Measurements from ENCODE around the gene WTAP. TPM values are rescaled to one million over a fixed set of nuclear protein-coding genes. Genes with fewer than 3 reads are reported as not detected.

WTAP gene
- total RNA-seq = 177 TPM
- 100 to 1,000 TPM; 145 to 155 (median 150) TPM for polyA plus RNA-seq

- H3K4me1 Mint-ChIP-seq = peaks cover 35 to 74% (median 51%) of the 10 kb centered on the region in 4 donors
- H3K27me3 Mint-ChIP-seq = peaks cover 9% of the 10 kb centered on the region
- peak within 1 kb of the TSS; percentile 96 to 99 (median 98) for H3K4me3 Mint-ChIP-seq
- Histone ChIP-seq H3K36me3 (ENCODE audit: control insufficient read depth, insufficient read depth, low read length) (no peaks in the 10 kb centered on the region), H3K4me1 (ENCODE audit: control insufficient read depth, insufficient read depth, low read length, poor library complexity, severe bottlenecking) (peaks cover 54% of the 10 kb centered on the region), H3K27ac (ENCODE audit: insufficient read depth, low read length, poor library complexity, severe bottlenecking) (peak within 1 kb of the TSS; percentile 98), H3K27me3 (ENCODE audit: control insufficient read depth, insufficient read depth, low read length) (no peaks in the 10 kb centered on the region), H3K4me3 (ENCODE audit: low read depth, low read length) (peak within 1 kb of the TSS; percentile 99), H3K9me3 (ENCODE audit: control insufficient read depth in 2 of 2, low read length in 2 of 2) (no peaks in the 10 kb centered on the region)
- H3K36me3 Mint-ChIP-seq = peaks cover 16% of the 10 kb centered on the region
- peak within 1 kb of the TSS; percentile 99 to 100 (median 99) for H3K27ac Mint-ChIP-seq
- ATAC-seq (ENCODE audit: low read depth in 2 of 2) (peak; percentile 86 to 90), DNase-seq (peak; percentile 95 to 99 (median 97))
- peaks cover 0 to 9% (median 0%) of the 10 kb centered on the region in 7 donors for H3K9me3 Mint-ChIP-seq
Observed at GRCh38 chr6:159726918-159727716, at the start of gene WTAP. TSS of gene WTAP (plus strand) at chr6:159727506. CDS start at chr6:159736266, 8,760 bp downstream.

DNA sequence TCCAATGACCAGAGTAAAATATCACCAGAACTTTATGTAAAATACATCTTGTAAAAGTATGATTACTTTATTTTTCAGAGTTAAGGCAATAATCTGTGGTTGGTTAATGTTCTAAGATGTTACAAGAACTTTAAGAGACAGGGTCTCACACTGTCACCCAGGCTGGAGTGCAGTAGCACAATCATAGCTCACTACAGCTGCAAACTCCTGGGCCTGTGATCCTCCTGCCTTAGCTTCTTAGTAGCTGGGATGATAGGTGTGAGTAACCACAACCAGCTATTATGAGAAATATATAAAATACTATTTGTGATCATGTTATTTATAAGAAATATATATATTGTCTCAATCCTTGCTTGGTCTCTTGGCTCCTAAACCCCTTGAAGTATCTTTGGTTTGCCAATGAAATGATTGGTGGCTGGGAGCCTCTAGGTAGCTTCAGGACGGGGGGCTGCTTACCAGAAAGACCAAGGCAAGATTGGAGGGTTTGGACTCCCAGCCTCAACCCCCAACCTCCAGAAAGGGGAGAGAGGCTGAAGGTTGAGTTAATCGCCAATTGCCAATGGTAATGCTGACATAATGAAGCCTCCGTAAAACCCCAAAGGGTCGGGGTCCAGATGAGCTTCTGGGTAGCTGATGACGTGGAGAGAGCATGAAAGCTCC lies 49.7 kb upstream of the WTAP start:
- Histone ChIP-seq H3K4me3 (ENCODE audit: low read depth, low read length) (no peak overlapping the region), H3K27me3 (ENCODE audit: control insufficient read depth, insufficient read depth, low read length) (no peaks in the 10 kb centered on the region), H3K27ac (ENCODE audit: insufficient read depth, low read length, poor library complexity, severe bottlenecking) (no peak overlapping the region), H3K4me1 (ENCODE audit: control insufficient read depth, insufficient read depth, low read length, poor library complexity, severe bottlenecking) (no peaks in the 10 kb centered on the region), H3K9me3 (ENCODE audit: control insufficient read depth in 2 of 2, low read length in 2 of 2) (no peaks in the 10 kb centered on the region), H3K36me3 (ENCODE audit: control insufficient read depth, insufficient read depth, low read length) (peaks cover 37% of the 10 kb centered on the region)
- Mint-ChIP-seq H3K4me3 (no peak overlapping the region), H3K4me1 (peaks cover 3 to 25% (median 16%) of the 10 kb centered on the region in 4 donors), H3K27me3 (no peaks in the 10 kb centered on the region), H3K27ac (no peak overlapping the region), H3K9me3 (peaks cover 0 to 3% (median 0%) of the 10 kb centered on the region in 7 donors), H3K36me3 (peaks cover 43% of the 10 kb centered on the region)
- DNase-seq (no peak), ATAC-seq (ENCODE audit: low read depth in 2 of 2) (no peak)

GRCh38 chr6:159678574-159678973 lies 48.7 kb upstream of the WTAP start:
- no peak overlapping the region for H3K27ac Mint-ChIP-seq
- no peak for ATAC-seq (ENCODE audit: low read depth in 2 of 2)
- H3K27ac ChIP-seq (ENCODE audit: insufficient read depth, low read length, poor library complexity, severe bottlenecking) = peak overlapping the region; percentile 10

GRCh38 chr6:159679091-159680077 lies 47.9 kb upstream of the WTAP start:
- no peak for ATAC-seq (ENCODE audit: low read depth in 2 of 2)

More at GRCh38 chr6:159678574-159678973, 48.7 kb upstream of the WTAP start:
- no peak overlapping the region for H3K4me3 Mint-ChIP-seq
- peaks cover 0 to 3% (median 0%) of the 10 kb centered on the region in 7 donors for H3K9me3 Mint-ChIP-seq
- Histone ChIP-seq H3K4me3 (ENCODE audit: low read depth, low read length) (no peak overlapping the region), H3K27me3 (ENCODE audit: control insufficient read depth, insufficient read depth, low read length) (no peaks in the 10 kb centered on the region), H3K9me3 (ENCODE audit: control insufficient read depth in 2 of 2, low read length in 2 of 2) (no peaks in the 10 kb centered on the region), H3K4me1 (ENCODE audit: control insufficient read depth, insufficient read depth, low read length, poor library complexity, severe bottlenecking) (no peaks in the 10 kb centered on the region), H3K36me3 (ENCODE audit: control insufficient read depth, insufficient read depth, low read length) (peaks cover 43% of the 10 kb centered on the region)
- no peak for DNase-seq
- no peaks in the 10 kb centered on the region for H3K27me3 Mint-ChIP-seq
- H3K36me3 Mint-ChIP-seq = peaks cover 36% of the 10 kb centered on the region
- H3K4me1 Mint-ChIP-seq = peaks cover 3 to 25% (median 16%) of the 10 kb centered on the region in 4 donors

GRCh38 chr6:159680104-159680503 lies 47.2 kb upstream of the WTAP start:
- no peak overlapping the region for H3K4me3 ChIP-seq (ENCODE audit: low read depth, low read length)
- Mint-ChIP-seq H3K36me3 (peaks cover 37% of the 10 kb centered on the region), H3K9me3 (peaks cover 0 to 3% (median 0%) of the 10 kb centered on the region in 7 donors), H3K27ac (peak overlapping the region; percentile 21 to 35 (median 29)), H3K27me3 (no peaks in the 10 kb centered on the region), H3K4me1 (peaks cover 8 to 29% (median 14%) of the 10 kb centered on the region in 4 donors), H3K4me3 (no peak overlapping the region)
- no peaks in the 10 kb centered on the region for H3K27me3 ChIP-seq (ENCODE audit: control insufficient read depth, insufficient read depth, low read length)
- peaks cover 57% of the 10 kb centered on the region for H3K36me3 ChIP-seq (ENCODE audit: control insufficient read depth, insufficient read depth, low read length)
- DNase-seq (no peak), ATAC-seq (ENCODE audit: low read depth in 2 of 2) (no peak)
- H3K27ac ChIP-seq (ENCODE audit: insufficient read depth, low read length, poor library complexity, severe bottlenecking) = no peak overlapping the region
- no peaks in the 10 kb centered on the region for H3K9me3 ChIP-seq (ENCODE audit: control insufficient read depth in 2 of 2, low read length in 2 of 2)
- H3K4me1 ChIP-seq (ENCODE audit: control insufficient read depth, insufficient read depth, low read length, poor library complexity, severe bottlenecking) = no peaks in the 10 kb centered on the region

More at GRCh38 chr6:159679091-159680077, 47.9 kb upstream of the WTAP start:
- no peak overlapping the region for H3K4me3 Mint-ChIP-seq
- H3K36me3 ChIP-seq (ENCODE audit: control insufficient read depth, insufficient read depth, low read length) = peaks cover 50% of the 10 kb centered on the region
- H3K27me3 ChIP-seq (ENCODE audit: control insufficient read depth, insufficient read depth, low read length) = no peaks in the 10 kb centered on the region
- no peak overlapping the region for H3K27ac ChIP-seq (ENCODE audit: insufficient read depth, low read length, poor library complexity, severe bottlenecking)
- no peaks in the 10 kb centered on the region for H3K27me3 Mint-ChIP-seq
- H3K27ac Mint-ChIP-seq = peak overlapping the region; percentile 21 to 35 (median 29)
- H3K9me3 ChIP-seq (ENCODE audit: control insufficient read depth in 2 of 2, low read length in 2 of 2) = no peaks in the 10 kb centered on the region
- peaks cover 3 to 25% (median 14%) of the 10 kb centered on the region in 4 donors for H3K4me1 Mint-ChIP-seq
- H3K4me1 ChIP-seq (ENCODE audit: control insufficient read depth, insufficient read depth, low read length, poor library complexity, severe bottlenecking) = no peaks in the 10 kb centered on the region
- peaks cover 0 to 3% (median 0%) of the 10 kb centered on the region in 7 donors for H3K9me3 Mint-ChIP-seq
- peaks cover 37% of the 10 kb centered on the region for H3K36me3 Mint-ChIP-seq
- no peak overlapping the region for H3K4me3 ChIP-seq (ENCODE audit: low read depth, low read length)
- no peak for DNase-seq

DNA sequence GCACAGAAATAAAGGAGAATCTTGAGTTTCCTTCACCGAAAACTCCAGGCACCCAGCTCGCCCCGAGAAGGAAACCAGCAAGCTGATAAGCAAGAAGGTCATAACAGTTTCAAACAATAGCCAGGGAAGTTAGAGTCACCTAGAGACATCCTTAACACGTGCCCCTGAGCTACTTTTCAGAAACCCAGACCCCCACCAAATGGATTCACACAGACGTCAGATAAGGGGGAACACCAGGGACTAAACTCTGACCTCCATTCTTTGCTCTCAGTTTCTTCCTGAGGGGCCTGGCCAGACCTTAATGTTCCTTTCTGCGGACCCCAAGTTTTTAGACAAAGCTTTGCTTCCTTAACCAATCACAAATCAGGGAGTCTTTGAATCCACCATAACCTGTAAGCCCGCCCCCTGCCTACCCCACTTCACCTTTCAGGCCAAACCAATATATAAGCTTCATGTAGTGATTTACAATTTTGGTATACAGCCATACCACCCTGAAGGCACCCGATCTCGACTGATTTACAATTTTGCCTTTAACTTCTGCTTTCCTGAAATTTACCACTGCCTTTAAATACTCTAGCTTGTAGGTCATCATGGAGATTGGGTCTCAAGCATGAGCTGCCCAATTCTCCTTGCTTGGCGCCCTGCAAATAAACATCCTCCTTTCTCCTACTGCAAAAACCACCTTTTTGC lies 46.0 kb upstream of the WTAP start:
- Histone ChIP-seq H3K4me1 (ENCODE audit: control insufficient read depth, insufficient read depth, low read length, poor library complexity, severe bottlenecking) (no peaks in the 10 kb centered on the region), H3K36me3 (ENCODE audit: control insufficient read depth, insufficient read depth, low read length) (peaks cover 65% of the 10 kb centered on the region), H3K27ac (ENCODE audit: insufficient read depth, low read length, poor library complexity, severe bottlenecking) (no peak overlapping the region), H3K9me3 (ENCODE audit: control insufficient read depth in 2 of 2, low read length in 2 of 2) (no peaks in the 10 kb centered on the region), H3K27me3 (ENCODE audit: control insufficient read depth, insufficient read depth, low read length) (no peaks in the 10 kb centered on the region), H3K4me3 (ENCODE audit: low read depth, low read length) (no peak overlapping the region)
- Mint-ChIP-seq H3K27me3 (no peaks in the 10 kb centered on the region), H3K9me3 (no peaks in the 10 kb centered on the region), H3K4me1 (peaks cover 8 to 35% (median 20%) of the 10 kb centered on the region in 4 donors), H3K36me3 (peaks cover 44% of the 10 kb centered on the region), H3K27ac (peak overlapping the region in 1 of 3 donors; percentile 54), H3K4me3 (no peak overlapping the region)
- DNase-seq = no peak
- ATAC-seq (ENCODE audit: low read depth in 2 of 2) = no peak

Measured in CD4-positive, CD25-positive, alpha-beta regulatory T cell (primary cell).